Ovary (tissue), 10 donors: ENCODE data around the gene DDAH2. TPM values are rescaled to one million over a fixed set of nuclear protein-coding genes. Genes with fewer than 3 reads are reported as not detected.

Source experiments
- DNase-seq, 5 donors: peaks; one replicate each; pipeline ENCODE4 v3.0.0-alpha.2; 2019 to 2020
- H3K27ac ChIP-seq, 2 donors: fragments of 200-600 bp; one replicate each; pipeline versions ENCODE4 v1.5.1 to v1.8.0; 2019 to 2022
- H3K27me3 ChIP-seq: fragments of 200-600 bp; one replicate; pipeline ENCODE4 v1.8.0; 2022
- H3K36me3 ChIP-seq: fragments of 200-600 bp; sonication (generic); one replicate; pipeline ENCODE4 v1.5.1; 2019
- H3K4me1 ChIP-seq: one replicate; pipeline ENCODE4 v1.8.1; 2013; ENCODE audit warnings: mild to moderate bottlenecking, moderate library complexity; ENCODE audit not compliant: insufficient read depth
- H3K4me3 ChIP-seq: fragments of 200-600 bp; sonication (generic); one replicate; pipeline ENCODE4 v1.5.1; 2017
- H3K9me3 ChIP-seq, 2 donors: fragments of 200-600 bp in 1 of 2; sonication (generic) in 1 of 2; one replicate each; pipeline versions ENCODE4 v1.5.1 to v1.8.1; 2013 to 2019; ENCODE audit warnings: mild to moderate bottlenecking in 1 of 2, moderate library complexity in 1 of 2
- CTCF ChIP-seq, 3 donors: fragments of 450-650 bp in 2 of 3; fragments of 200-600 bp in 1 of 3; IDR thresholded peaks; one replicate each; pipeline versions ENCODE4 v1.5.1 to v1.8.0; 2016 to 2022; ENCODE audit warnings: antibody characterized with exemption in 3 of 3, mild to moderate bottlenecking in 1 of 3
- EP300 ChIP-seq: sonication (generic); formaldehyde crosslinking; IDR thresholded peaks from one replicate; pipeline ENCODE4 v1.6.1; 2017; ENCODE audit warnings: antibody characterized with exemption
- POLR2A ChIP-seq: fragments of 450-650 bp; IDR thresholded peaks from one replicate; pipeline ENCODE4 v1.6.1; 2017; ENCODE audit warnings: antibody characterized with exemption, mild to moderate bottlenecking, moderate library complexity
- WGBS, 3 donors: extraction: QIAGEN DNeasy Blood & Tissue Kit in 1 of 3; methylation state at CpG; one replicate each; pipeline versions ENCODE4 v1.1.5 to v1.1.7; 2013 to 2017; 5-methylcytosine and 5-hydroxymethylcytosine counted together
- intact Hi-C, 4 donors: fragments of 100-400 bp; cut with DNase I; formaldehyde crosslinking; loops; one replicate each; pipeline versions ENCODE4 v1.11.0 to v1.15.1; 2022 to 2023
- long read RNA-seq, 3 donors: library from polyadenylated mRNA in 2 of 3; unstranded in 2 of 3; transcript quantifications; one replicate each; pipeline ENCODE4 v2.0.0 and lab custom pipeline, GENCODE V29; 2021 to 2026
- polyA plus RNA-seq, 2 donors: library from polyadenylated mRNA; stranded (reverse); fragments of 200-250 nt in 1 of 2; fragments of 350-450 nt in 1 of 2; fragmentation: Illumina TruSeq in 1 of 2; extraction: RNeasy Lipid Tissue Mini Kit (QIAGEN cat#74804) in 1 of 2; gene quantifications; one replicate each; pipeline ENCODE4 v1.2.3, GENCODE V29; 2013 to 2014
- total RNA-seq, 7 donors: library from RNA; depleted of rRNA in 2 of 7; stranded (reverse); fragments of >200 nt in 2 of 7; fragmentation: NEBNext Ultra II Directional in 3 of 7; extraction: Animal tissue kit (Norgen Biotek cat#: 25700) in 3 of 7; gene quantifications; one replicate each; pipeline versions ENCODE4 v1.1.0 to v1.2.4, GENCODE V29; 2016 to 2023
- donor health status: DM: no; HTN: no; CAD: no; lungs with moderate emphysema.
- donor health status: DM: no; HTN: no; CAD: no.
- donor health status: Bipolar disorder and iron deficiency.
- donor health status: DM: yes; HTN: yes; CAD: no.
- donor health status: DM: no; HTN: no; CAD: no.
- donor health status: DM: yes; HTN: yes; CAD: no.

DDAH2 gene
- total RNA-seq (100 to 1,000 TPM in 3 of 7 donors, 10 to 100 TPM in 4; 61.2 to 139 (median 95.2) TPM), polyA plus RNA-seq (100 to 1,000 TPM in 1 of 2 donors, 10 to 100 TPM in 1; 23.9 to 127 TPM)
- long read RNA-seq, donor 1, transcript DDAH2-211 (7 exons, 1,330 nt): minor isoform, 33 of 648 reads
- long read RNA-seq, donor 1, transcript DDAH2-212 (6 exons, 1,688 nt): minor isoform, 54 of 648 reads
- long read RNA-seq, donor 1, transcript DDAH2-213 (7 exons, 1,688 nt): major isoform, 491 of 648 reads
- long read RNA-seq, donor 1, transcript DDAH2-218 (6 exons, 937 nt): minor isoform, 5 of 648 reads
- long read RNA-seq, donor 1, partial matches to known transcripts: 7 of 648 reads
- long read RNA-seq, donor 1, other reads (novel, unspliced or antisense): 55 of 648 reads
- long read RNA-seq, donor 2, transcript DDAH2-212 (6 exons, 1,688 nt): minor isoform, 13 of 64 reads
- long read RNA-seq, donor 2, transcript DDAH2-213 (7 exons, 1,688 nt): major isoform, 37 of 64 reads
- long read RNA-seq, donor 2, partial matches to known transcripts: 5 of 64 reads
- long read RNA-seq, donor 2, other reads (novel, unspliced or antisense): 5 of 64 reads
- long read RNA-seq, donor 3, transcript DDAH2-211 (7 exons, 1,330 nt): minor isoform, 6 of 197 reads
- long read RNA-seq, donor 3, transcript DDAH2-213 (7 exons, 1,688 nt): major isoform, 104 of 197 reads
- long read RNA-seq, donor 3, transcript DDAH2-212 (6 exons, 1,688 nt): minor isoform, 54 of 197 reads
- long read RNA-seq, donor 3, partial matches to known transcripts: 6 of 197 reads
- long read RNA-seq, donor 3, other reads (novel, unspliced or antisense): 20 of 197 reads

- no peaks in the 10 kb centered on the region for H3K9me3 ChIP-seq
- intact Hi-C loops: loop anchor here in 2 of 4 donors (2.0 to 10.0 kb wide), 5 partner anchors 26 to 456 kb away; partner anchors contain the start of genes ABHD16A (in 1 of the 2), AGER (in 1 of the 2), CSNK2B (in 1 of the 2) and HSPA1B (in 1 of the 2)
- H3K36me3 ChIP-seq: no peaks in the 10 kb centered on the region
- peak within 1 kb of the TSS; percentile 97 for H3K4me3 ChIP-seq
- TF ChIP-seq POLR2A (no peak), EP300 (peak; percentile 19), CTCF (IDR thresholded peaks at IDR 0.05) (peak in 2 of 3 donors; percentile 73 to 83)
- peak within 1 kb of the TSS; percentile 93 to 97 for H3K27ac ChIP-seq
- no peaks in the 10 kb centered on the region for H3K27me3 ChIP-seq
- peaks cover 6% of the 10 kb centered on the region for H3K4me1 ChIP-seq
- WGBS, 3 donors: 7 to 10% (median 10%) methylated on average over 33 to 36 of the region's 36 CpGs
- peak; percentile 38 to 62 (median 56) for DNase-seq
These were observed at the start of gene DDAH2 for GRCh38 chr6:31728767-31729514. Gene DDAH2, minus strand, starts transcription at chr6:31729299. Its CDS starts 138 bp downstream, at chr6:31729161.

GRCh38 chr6:31778193-31778592 lies 49.1 kb upstream of the DDAH2 start:
- no peaks in the 10 kb centered on the region for H3K27me3 ChIP-seq
- H3K4me3 ChIP-seq: no peak overlapping the region
- peaks cover 11% of the 10 kb centered on the region for H3K4me1 ChIP-seq
- DNase-seq: no peak
- H3K9me3 ChIP-seq: no peaks in the 10 kb centered on the region
- TF ChIP-seq EP300 (no peak), POLR2A (no peak), CTCF (IDR thresholded peaks at IDR 0.05) (no peak)
- H3K27ac ChIP-seq: no peak overlapping the region
- intact Hi-C loops: no loop called here
- no peaks in the 10 kb centered on the region for H3K36me3 ChIP-seq
- WGBS, 3 donors: 92 to 100% (median 97%) methylated on average over 5 of the region's 5 CpGs

GRCh38 chr6:31777667-31778050 lies 48.6 kb upstream of the DDAH2 start:
- Histone ChIP-seq H3K27me3 (no peaks in the 10 kb centered on the region), H3K4me3 (no peak overlapping the region), H3K4me1 (peaks cover 11% of the 10 kb centered on the region), H3K36me3 (no peaks in the 10 kb centered on the region), H3K9me3 (no peaks in the 10 kb centered on the region), H3K27ac (peak overlapping the region; percentile 22 to 33)
- TF ChIP-seq POLR2A (no peak), EP300 (no peak), CTCF (IDR thresholded peaks at IDR 0.05) (no peak)
- WGBS, 3 donors: 92 to 94% (median 93%) methylated on average over 5 of the region's 5 CpGs
- intact Hi-C loops: no loop called here
- no peak for DNase-seq
